Measurements from ENCODE around the gene C1orf21.

The C1orf21 gene

DNA sequence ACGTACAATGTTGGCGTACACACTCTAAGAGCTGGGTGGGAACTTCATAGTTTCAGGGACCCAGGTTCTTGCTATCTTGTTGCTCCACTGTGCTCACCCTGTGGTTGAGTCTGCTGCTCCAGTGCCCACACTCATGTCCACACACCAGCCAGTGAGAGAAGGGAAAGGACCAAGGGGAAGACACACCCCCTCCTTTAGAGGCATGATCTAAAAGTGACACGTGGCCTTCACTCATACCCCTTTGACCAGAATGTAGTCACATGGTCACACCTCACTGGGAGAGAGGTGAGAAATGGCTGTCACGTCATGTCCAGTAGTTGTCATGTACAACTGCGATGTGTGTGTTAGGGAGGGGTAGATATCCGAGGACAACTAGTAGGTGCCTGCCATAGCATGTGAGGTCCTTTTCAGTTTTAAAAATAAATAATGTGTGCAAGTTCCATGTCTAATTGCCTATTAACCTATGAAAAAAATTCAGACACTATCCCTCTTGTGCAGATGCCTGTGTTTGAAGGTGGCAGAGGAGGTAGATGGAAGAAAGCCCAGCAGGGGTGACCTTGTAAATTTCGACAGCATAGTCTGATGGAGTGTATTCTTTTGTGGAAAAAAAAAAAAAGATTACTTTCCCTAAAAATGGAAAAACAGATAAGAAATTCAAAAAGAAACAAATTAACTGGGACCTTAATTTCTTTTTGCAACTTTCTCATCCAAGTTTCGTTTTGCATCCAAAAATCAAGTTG lies 149.6 kb downstream of the C1orf21 start:
- TF ChIP-seq CTCF (IDR thresholded peaks at IDR 0.05), result no peak
- no peaks in the 10 kb centered on the region for H3K4me1 ChIP-seq

DNA sequence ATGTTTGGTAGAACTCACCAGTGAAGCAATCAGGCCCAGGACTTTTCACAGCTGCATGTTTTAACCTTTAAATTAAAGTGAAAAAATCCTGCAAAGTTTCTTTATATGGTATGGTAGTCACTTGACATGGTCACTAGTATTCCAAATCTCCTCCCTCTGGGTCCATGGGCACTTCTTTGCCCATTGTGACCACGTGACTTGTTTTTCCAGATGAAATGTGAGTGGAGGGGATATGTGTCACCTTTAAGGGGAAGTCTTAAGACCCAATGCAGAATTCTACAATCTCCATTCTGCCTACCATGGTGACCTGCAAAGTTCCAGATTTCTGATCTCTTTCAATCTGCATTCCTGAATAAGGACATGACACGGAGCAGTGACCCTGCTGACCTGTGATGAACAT lies 152.8 kb downstream of the C1orf21 start:
- Histone ChIP-seq H3K27ac (no peak overlapping the region), H3K79me2 (no peaks in the 10 kb centered on the region), H3K27me3 (ENCODE audit: control insufficient read depth, insufficient read depth, low read length) (no peaks in the 10 kb centered on the region), H3K4me3 (ENCODE audit: low read depth, low read length) (no peak overlapping the region), H2AFZ (no peak overlapping the region), H3K9me3 (ENCODE audit: control insufficient read depth, low read length) (no peaks in the 10 kb centered on the region), H3K4me2 (ENCODE audit: low read length) (no peak overlapping the region), H3K4me1 (no peaks in the 10 kb centered on the region), H3K9ac (no peak overlapping the region), H3K36me3 (ENCODE audit: control insufficient read depth, insufficient read depth, low read length) (no peaks in the 10 kb centered on the region)
- no peak for TF ChIP-seq CTCF (IDR thresholded peaks at IDR 0.05)

More for the DNA sequence above, 149.6 kb downstream of the C1orf21 start:
- H3K36me3 ChIP-seq (ENCODE audit: control insufficient read depth, insufficient read depth, low read length), result no peaks in the 10 kb centered on the region
- no peaks in the 10 kb centered on the region for H3K79me2 ChIP-seq
- H3K27me3 ChIP-seq (ENCODE audit: control insufficient read depth, insufficient read depth, low read length), result no peaks in the 10 kb centered on the region
- H3K27ac ChIP-seq, result no peak overlapping the region
- H3K4me3 ChIP-seq (ENCODE audit: low read depth, low read length), result no peak overlapping the region
- H3K4me2 ChIP-seq (ENCODE audit: low read length), result no peak overlapping the region
- no peak overlapping the region for H2AFZ ChIP-seq
- H3K9ac ChIP-seq, result no peak overlapping the region
- no peaks in the 10 kb centered on the region for H3K9me3 ChIP-seq (ENCODE audit: control insufficient read depth, low read length)

- Histone ChIP-seq H3K27ac (no peak overlapping the region), H3K36me3 (ENCODE audit: control insufficient read depth, insufficient read depth, low read length) (no peaks in the 10 kb centered on the region), H3K4me1 (no peaks in the 10 kb centered on the region)
Observed at GRCh38 chr1:184541537-184542152, 154.8 kb downstream of the C1orf21 start.

GRCh38 chr1:184542291-184542690 lies 155.5 kb downstream of the C1orf21 start:
- no peak overlapping the region for H3K27ac ChIP-seq
- H3K4me2 ChIP-seq (ENCODE audit: low read length), result no peak overlapping the region
- no peak overlapping the region for H2AFZ ChIP-seq
- H3K4me3 ChIP-seq (ENCODE audit: low read depth, low read length), result no peak overlapping the region
- H3K36me3 ChIP-seq (ENCODE audit: control insufficient read depth, insufficient read depth, low read length), result no peaks in the 10 kb centered on the region
- TF ChIP-seq CTCF (IDR thresholded peaks at IDR 0.05), result no peak
- H3K4me1 ChIP-seq, result no peaks in the 10 kb centered on the region
- H3K9ac ChIP-seq, result no peak overlapping the region
- H3K9me3 ChIP-seq (ENCODE audit: control insufficient read depth, low read length), result no peaks in the 10 kb centered on the region
- no peaks in the 10 kb centered on the region for H3K79me2 ChIP-seq
- no peaks in the 10 kb centered on the region for H3K27me3 ChIP-seq (ENCODE audit: control insufficient read depth, insufficient read depth, low read length)

More at GRCh38 chr1:184541537-184542152, 154.8 kb downstream of the C1orf21 start:
- H3K9me3 ChIP-seq (ENCODE audit: control insufficient read depth, low read length), result no peaks in the 10 kb centered on the region
- no peak overlapping the region for H3K4me3 ChIP-seq (ENCODE audit: low read depth, low read length)
- H2AFZ ChIP-seq, result no peak overlapping the region
- no peaks in the 10 kb centered on the region for H3K27me3 ChIP-seq (ENCODE audit: control insufficient read depth, insufficient read depth, low read length)
- no peak for TF ChIP-seq CTCF (IDR thresholded peaks at IDR 0.05)
- no peak overlapping the region for H3K9ac ChIP-seq
- H3K79me2 ChIP-seq, result no peaks in the 10 kb centered on the region
- H3K4me2 ChIP-seq (ENCODE audit: low read length), result no peak overlapping the region

Measured in parathyroid adenoma (tissue), 2 donors.